Kidney (tissue), 14 donors: ENCODE measurements around the gene RIMBP2. TPM values are rescaled to one million over a fixed set of nuclear protein-coding genes. Genes with fewer than 3 reads are reported as not detected.
A peak's percentile ranks its signal among the peaks of the same experiment; 100 is the strongest.

Source experiments
- DNase-seq, 5 donors: peaks; one replicate each; pipeline ENCODE4 v3.0.0-alpha.2; 2013 to 2020
- FAIRE-seq: peaks from 2 replicates; lab custom pipeline; 2012; peaks lifted over from hg19 to GRCh38; lab: Jason Lieb, UNC
- H3K27ac ChIP-seq, 2 donors: one replicate each; pipeline ENCODE4 v1.7.0; 2013; ENCODE audit warnings: low read depth in 2 of 2, low read length in 2 of 2, inconsistent platforms in 1 of 2
- H3K27me3 ChIP-seq: one replicate; pipeline ENCODE4 v1.7.1; 2013; ENCODE audit warnings: low read length, inconsistent platforms; ENCODE audit not compliant: control insufficient read depth, insufficient read depth
- H3K36me3 ChIP-seq, 3 donors: one replicate each; pipeline versions ENCODE4 v1.7.0 to v1.7.1; 2013; ENCODE audit warnings: low read length in 3 of 3, control low read depth in 1 of 3, inconsistent platforms in 1 of 3; ENCODE audit not compliant: insufficient read depth in 3 of 3, control insufficient read depth in 2 of 3
- H3K4me1 ChIP-seq, 3 donors: one replicate each; pipeline versions ENCODE4 v1.7.0 to v1.7.1; 2013; ENCODE audit warnings: low read length in 3 of 3, inconsistent platforms in 1 of 3, low read depth in 1 of 3; ENCODE audit not compliant: control insufficient read depth in 2 of 3, insufficient read depth in 2 of 3
- H3K4me3 ChIP-seq, 3 donors: one replicate each; pipeline versions ENCODE4 v1.7.0 to v1.8.1; 2013; ENCODE audit warnings: low read length in 3 of 3, control low read depth in 1 of 3, inconsistent platforms in 1 of 3
- H3K9ac ChIP-seq, 3 donors: one replicate each; pipeline versions ENCODE4 v1.7.0 to v1.7.1; 2013; ENCODE audit warnings: low read length in 3 of 3, control low read depth in 1 of 3, inconsistent platforms in 1 of 3
- H3K9me3 ChIP-seq, 3 donors: one replicate each; pipeline versions ENCODE4 v1.7.0 to v1.7.1; 2013; ENCODE audit warnings: low read length in 3 of 3, control low read depth in 1 of 3, inconsistent platforms in 1 of 3; ENCODE audit not compliant: control insufficient read depth in 2 of 3, insufficient read depth in 1 of 3
- CTCF ChIP-seq: IDR thresholded peaks from 3 replicates; pipeline ENCODE4 v1.5.1; 2012; ENCODE audit warnings: mild to moderate bottlenecking, moderate library complexity, borderline replicate concordance; ENCODE audit not compliant: insufficient read depth; ENCODE audit errors: extremely low read depth
- intact Hi-C: fragments of 100-400 bp; cut with DNase I; formaldehyde crosslinking; loops from one replicate; pipeline ENCODE4 v1.11.1; 2022
- polyA plus RNA-seq: library from polyadenylated mRNA; stranded (reverse); fragments of 350-450 nt; fragmentation: Illumina TruSeq; extraction: RNeasy Lipid Tissue Mini Kit (QIAGEN cat#74804); gene quantifications from one replicate; pipeline ENCODE4 v1.2.3, GENCODE V29; 2014; ENCODE audit warnings: low read depth, low replicate concordance; ENCODE audit not compliant: insufficient read depth
- total RNA-seq: library from RNA; stranded (reverse); fragmentation: NEBNext Ultra II Directional; extraction: Animal tissue kit (Norgen Biotek cat#: 25700); gene quantifications from one replicate; pipeline ENCODE4 v1.2.1, GENCODE V29; 2021
- donor health status: control.
- donor health status: control.
- donor health status: control.
- donor health status: control.
- donor health status: control.
- donor health status: DM: yes; HTN: yes; CAD: no.
- donor health status: Normal renal cell carcinoma (clear cell type).

Gene RIMBP2
- total and polyA plus RNA-seq, 2 donors from 2014 or later = 2.8 to 51.7 TPM

GRCh38 chr12:130583800-130584199 is 132.3 kb downstream of the RIMBP2 start:
- Histone ChIP-seq H3K36me3 (no peaks in the 10 kb centered on the region), H3K4me3 (peak overlapping the region in 1 of 3 donors; percentile 34), H3K27ac (no peak overlapping the region), H3K9me3 (peaks cover 0 to 5% (median 0%) of the 10 kb centered on the region in 3 donors), H3K9ac (no peak overlapping the region), H3K27me3 (no peaks in the 10 kb centered on the region), H3K4me1 (no peaks in the 10 kb centered on the region)
- no peak for DNase-seq
- TF ChIP-seq CTCF = no peak
- intact Hi-C loops = no loop called here
- no peak for FAIRE-seq

- no peak for TF ChIP-seq CTCF
- FAIRE-seq (no peak), DNase-seq (no peak)
- intact Hi-C loops = no loop called here
- Histone ChIP-seq H3K4me1 (no peaks in the 10 kb centered on the region), H3K9ac (no peak overlapping the region), H3K27me3 (no peaks in the 10 kb centered on the region), H3K36me3 (no peaks in the 10 kb centered on the region), H3K9me3 (peaks cover 0 to 5% (median 0%) of the 10 kb centered on the region in 3 donors), H3K4me3 (no peak overlapping the region), H3K27ac (no peak overlapping the region)
Measured at GRCh38 chr12:130583317-130583716, 132.8 kb downstream of the RIMBP2 start.

- Histone ChIP-seq H3K36me3 (no peaks in the 10 kb centered on the region), H3K4me1 (no peaks in the 10 kb centered on the region), H3K9me3 (peaks cover 0 to 5% (median 0%) of the 10 kb centered on the region in 3 donors), H3K27ac (no peak overlapping the region), H3K4me3 (no peak overlapping the region), H3K9ac (no peak overlapping the region), H3K27me3 (no peaks in the 10 kb centered on the region)
- DNase-seq (no peak), FAIRE-seq (no peak)
- intact Hi-C loops = no loop called here
- no peak for TF ChIP-seq CTCF
Measured at GRCh38 chr12:130582286-130582685, 133.8 kb downstream of the RIMBP2 start.

GRCh38 chr12:130581782-130582181 is 134.3 kb downstream of the RIMBP2 start:
- Histone ChIP-seq H3K9ac (no peak overlapping the region), H3K36me3 (no peaks in the 10 kb centered on the region), H3K4me1 (no peaks in the 10 kb centered on the region), H3K27ac (no peak overlapping the region), H3K4me3 (no peak overlapping the region), H3K27me3 (no peaks in the 10 kb centered on the region), H3K9me3 (peaks cover 0 to 5% (median 0%) of the 10 kb centered on the region in 3 donors)
- no peak for FAIRE-seq
- no peak for TF ChIP-seq CTCF
- intact Hi-C loops = no loop called here
- DNase-seq = no peak
